Sigmoid colon (tissue), 7 donors: ENCODE results near the gene PDE6B. TPM values are rescaled to one million over a fixed set of nuclear protein-coding genes. Genes with fewer than 3 reads are reported as not detected.
"Not testable (repeated sequence)": the region's sequence is repeated elsewhere in the genome, so short reads cannot be mapped to it uniquely, and the experiment has no call there.

Experiments used
- DNase-seq: peaks from one replicate; pipeline ENCODE4 v3.0.0-alpha.2; 2019
- H3K27ac ChIP-seq, 4 donors: fragments of 200-600 bp; sonication (generic); one replicate each; pipeline ENCODE4 v1.5.1; 2016 to 2019; ENCODE audit warnings: mild to moderate bottlenecking in 1 of 4
- H3K27me3 ChIP-seq, 3 donors: fragments of 200-600 bp; sonication (generic); one replicate each; pipeline ENCODE4 v1.5.1; 2019; ENCODE audit warnings: mild to moderate bottlenecking in 1 of 3
- H3K36me3 ChIP-seq, 4 donors: fragments of 200-600 bp; sonication (generic); one replicate each; pipeline ENCODE4 v1.5.1; 2016 to 2019
- H3K4me1 ChIP-seq, 4 donors: fragments of 200-600 bp; sonication (generic); one replicate each; pipeline ENCODE4 v1.5.1; 2017 to 2019
- H3K4me3 ChIP-seq, 4 donors: fragments of 200-600 bp; sonication (generic); one replicate each; pipeline ENCODE4 v1.5.1; 2017 to 2019; ENCODE audit warnings: mild to moderate bottlenecking in 2 of 4, moderate library complexity in 1 of 4
- H3K9me3 ChIP-seq, 4 donors: fragments of 200-600 bp in 3 of 4; sonication (generic) in 3 of 4; one replicate each; pipeline versions ENCODE4 v1.5.1 to v1.6.1; 2013 to 2019
- CTCF ChIP-seq, 4 experiments: fragments of 450-650 bp in 3 of 4; fragments of 200-600 bp in 1 of 4; IDR thresholded peaks; one replicate each; pipeline ENCODE4 v1.5.1; 2016 to 2019; ENCODE audit warnings: antibody characterized with exemption in 4 of 4, mild to moderate bottlenecking in 3 of 4, moderate library complexity in 2 of 4
- EP300 ChIP-seq, 4 donors: sonication (generic); formaldehyde crosslinking; IDR thresholded peaks; one replicate each; pipeline ENCODE4 v1.6.1; 2017; ENCODE audit warnings: antibody characterized with exemption in 4 of 4
- POLR2A ChIP-seq, 2 donors: fragments of 450-650 bp; IDR thresholded peaks; one replicate each; pipeline ENCODE4 v1.6.1; 2016; ENCODE audit warnings: antibody characterized with exemption in 2 of 2, mild to moderate bottlenecking in 2 of 2, moderate library complexity in 2 of 2
- POLR2AphosphoS5 ChIP-seq, 4 donors: sonication (generic); formaldehyde crosslinking; IDR thresholded peaks; one replicate each; pipeline ENCODE4 v1.6.1; 2017; ENCODE audit warnings: antibody characterized with exemption in 4 of 4
- WGBS, 2 donors: extraction: QIAGEN DNeasy Blood & Tissue Kit; methylation state at CpG; one replicate each; pipeline ENCODE4 v1.1.7; 2013; 5-methylcytosine and 5-hydroxymethylcytosine counted together
- intact Hi-C: fragments of 100-400 bp; cut with DNase I; formaldehyde crosslinking; loops from one replicate; pipeline ENCODE4 v1.15.1; 2023
- polyA plus RNA-seq, 3 donors: library from polyadenylated mRNA; stranded (reverse); fragments of 200-250 nt; gene quantifications; one replicate each; pipeline ENCODE4 v1.2.3, GENCODE V29; 2013
- total RNA-seq, 4 donors: library from RNA; depleted of rRNA; stranded (reverse); fragments of >200 nt; gene quantifications; one replicate each; pipeline ENCODE4 v1.1.0, GENCODE V29; 2016
- donor health status: healthy with polysubstance abuse.
- donor health status: Bipolar disorder and iron deficiency.
- donor health status: healthy.

The PDE6B gene
- total and polyA plus RNA-seq, 7 donors: under 0.01 to 5.4 (median 1.5) TPM; not detected in 1

GRCh38 chr4:590313-590841 is 35.0 kb upstream of the PDE6B start:
- no peak for DNase-seq
- H3K9me3 ChIP-seq: peaks cover 0 to 4% (median 2%) of the 10 kb centered on the region in 4 donors
- H3K4me1 ChIP-seq: no peaks in the 10 kb centered on the region
- no peaks in the 10 kb centered on the region for H3K36me3 ChIP-seq
- 92% methylated on average over 12 of the region's 12 CpGs for WGBS, 2 donors
- no peak for TF ChIP-seq POLR2A (IDR thresholded peaks at IDR 0.05)
- no peak for TF ChIP-seq POLR2AphosphoS5 (IDR thresholded peaks at IDR 0.05)
- no peak for TF ChIP-seq EP300 (IDR thresholded peaks at IDR 0.05)
- TF ChIP-seq CTCF (IDR thresholded peaks at IDR 0.05): no peak
- no peak overlapping the region for H3K27ac ChIP-seq
- intact Hi-C loops: no loop called here
- H3K4me3 ChIP-seq: no peak overlapping the region
- peaks cover 0 to 17% (median 0%) of the 10 kb centered on the region in 3 donors for H3K27me3 ChIP-seq

GRCh38 chr4:592178-592577 is 33.2 kb upstream of the PDE6B start:
- H3K27ac ChIP-seq, H3K36me3 ChIP-seq, H3K4me1 ChIP-seq, H3K27me3 ChIP-seq, intact Hi-C loops, H3K4me3 ChIP-seq, H3K9me3 ChIP-seq, DNase-seq: not testable (repeated sequence)
- WGBS, 2 donors: 82% methylated on average over 12 to 13 of the region's 13 CpGs

GRCh38 chr4:592825-593520 is 32.4 kb upstream of the PDE6B start:
- intact Hi-C loops: no loop called here
- Histone ChIP-seq H3K9me3 (peaks cover 0 to 4% (median 2%) of the 10 kb centered on the region in 4 donors), H3K36me3 (no peaks in the 10 kb centered on the region), H3K4me3 (no peak overlapping the region), H3K27ac (no peak overlapping the region), H3K27me3 (peaks cover 0 to 7% (median 0%) of the 10 kb centered on the region in 3 donors), H3K4me1 (no peaks in the 10 kb centered on the region)
- no peak for DNase-seq
- 63 to 78% methylated on average over 5 of the region's 5 CpGs for WGBS, 2 donors
- no peak for TF ChIP-seq EP300 (IDR thresholded peaks at IDR 0.05)
- no peak for TF ChIP-seq CTCF (IDR thresholded peaks at IDR 0.05)
- TF ChIP-seq POLR2A (IDR thresholded peaks at IDR 0.05): no peak
- no peak for TF ChIP-seq POLR2AphosphoS5 (IDR thresholded peaks at IDR 0.05)

GRCh38 chr4:598925-599324 is 26.4 kb upstream of the PDE6B start:
- no peak for DNase-seq
- TF ChIP-seq CTCF (IDR thresholded peaks at IDR 0.05) (no peak), EP300 (IDR thresholded peaks at IDR 0.05) (no peak), POLR2A (IDR thresholded peaks at IDR 0.05) (no peak), POLR2AphosphoS5 (IDR thresholded peaks at IDR 0.05) (no peak)
- no peaks in the 10 kb centered on the region for H3K4me1 ChIP-seq
- no peak overlapping the region for H3K4me3 ChIP-seq
- intact Hi-C loops: no loop called here
- H3K27ac ChIP-seq: no peak overlapping the region
- 67 to 73% methylated on average over 3 of the region's 3 CpGs for WGBS, 2 donors
- H3K9me3 ChIP-seq: peaks cover 0 to 4% (median under 1%) of the 10 kb centered on the region in 4 donors
- no peaks in the 10 kb centered on the region for H3K36me3 ChIP-seq
- H3K27me3 ChIP-seq: peaks cover 0 to 30% (median 15%) of the 10 kb centered on the region in 3 donors

- no peaks in the 10 kb centered on the region for H3K4me1 ChIP-seq
- 84 to 87% methylated on average over 6 of the region's 6 CpGs for whole genome bisulfite sequencing, 2 donors
- no peaks in the 10 kb centered on the region for H3K9me3 ChIP-seq
- peaks cover 0 to 30% (median 15%) of the 10 kb centered on the region in 3 donors for H3K27me3 ChIP-seq
- no peak overlapping the region for H3K27ac ChIP-seq
- no peaks in the 10 kb centered on the region for H3K36me3 ChIP-seq
- no peak overlapping the region for H3K4me3 ChIP-seq
- no peak for TF ChIP-seq POLR2AphosphoS5 (IDR thresholded peaks at IDR 0.05)
- TF ChIP-seq POLR2A (IDR thresholded peaks at IDR 0.05): no peak
- no peak for TF ChIP-seq EP300 (IDR thresholded peaks at IDR 0.05)
- no peak for TF ChIP-seq CTCF (IDR thresholded peaks at IDR 0.05)
- no peak for DNase-seq
- intact Hi-C loops: no loop called here
These were observed 25.2 kb upstream of the PDE6B start for GRCh38 chr4:600166-600565.
